ENCODE data around the gene RPS16.

- TF ChIP-seq POLR2AphosphoS5 (IDR thresholded peaks at IDR 0.05) (no peak), CTCF (IDR thresholded peaks at IDR 0.05) (no peak), POLR2A (IDR thresholded peaks at IDR 0.05) (no peak), EP300 (IDR thresholded peaks at IDR 0.05; ENCODE audit: low read depth) (no peak)
Observed at GRCh38 chr19:39472746-39473442, 37.1 kb upstream of the RPS16 start.
